K562 (cell line): ENCODE data around the gene FIGNL1. TPM values are rescaled to one million over a fixed set of nuclear protein-coding genes. Genes with fewer than 3 reads are reported as not detected.

Experiments
- ATF6 ChIP-seq: sonication (generic); formaldehyde crosslinking; IDR thresholded peaks from 2 replicates; pipeline ENCODE4 v1.4.0; 2020; ENCODE audit warnings: mild to moderate bottlenecking, missing genetic modification reagents
- ATF7 ChIP-seq: fragments of 450-650 bp; IDR thresholded peaks from 2 replicates; pipeline ENCODE4 v1.7.1; 2014; ENCODE audit warnings: mild to moderate bottlenecking, moderate library complexity
- ETS2 ChIP-seq: IDR thresholded peaks from 2 replicates; pipeline ENCODE4 v1.6.1; 2016; ENCODE audit warnings: borderline replicate concordance, missing genetic modification characterization, mild to moderate bottlenecking, moderate library complexity, missing compliant biosample characterization; ENCODE audit not compliant: poor library complexity, severe bottlenecking
- NFIX ChIP-seq: fragments of 250-450 bp; sonication (Bioruptor Pico); IDR thresholded peaks from 2 replicates; pipeline ENCODE4 v1.4.0; 2020; ENCODE audit warnings: low read depth, mild to moderate bottlenecking, moderate library complexity
- SMC3 ChIP-seq: conservative IDR thresholded peaks from 2 replicates; pipeline ENCODE4 v1.6.1; 2011; ENCODE audit warnings: low read depth, low read length, improper control_type of control experiment; ENCODE audit not compliant: insufficient read depth
- ZFX ChIP-seq: sonication (generic); formaldehyde crosslinking; IDR thresholded peaks from 2 replicates; pipeline ENCODE4 v1.8.0; 2022; ENCODE audit warnings: mild to moderate bottlenecking, missing genetic modification reagents, moderate library complexity
- ZNF224 ChIP-seq: sonication (generic); formaldehyde crosslinking; IDR thresholded peaks from 2 replicates; pipeline ENCODE4 v1.8.0; 2022; ENCODE audit warnings: mild to moderate bottlenecking, missing genetic modification reagents
- ZNF277 ChIP-seq: fragments of 250-450 bp; sonication (Bioruptor Pico); IDR thresholded peaks from 2 replicates; pipeline ENCODE4 v1.8.0; 2022; ENCODE audit warnings: inconsistent platforms, mild to moderate bottlenecking, moderate library complexity, borderline replicate concordance
- ZNF280B ChIP-seq: fragments of 250-450 bp; sonication (Bioruptor Pico); IDR thresholded peaks from 2 replicates; pipeline ENCODE4 v1.5.1; 2021; ENCODE audit warnings: mild to moderate bottlenecking
- ZNF398 ChIP-seq: fragments of 250-450 bp; sonication (Bioruptor Pico); IDR thresholded peaks from 2 replicates; pipeline ENCODE4 v1.8.0; 2021; ENCODE audit warnings: moderate library complexity, mild to moderate bottlenecking, inconsistent platforms
- ZNF449 ChIP-seq: fragments of 250-450 bp; sonication (Bioruptor Pico); IDR thresholded peaks from 2 replicates; pipeline ENCODE4 v1.8.0; 2022; ENCODE audit warnings: moderate library complexity, mild to moderate bottlenecking, inconsistent platforms
- ZNF655 ChIP-seq: fragments of 250-450 bp; sonication (Bioruptor Pico); IDR thresholded peaks from 2 replicates; pipeline ENCODE4 v1.5.0; 2021
- polyA plus RNA-seq, 8 experiments: library from polyadenylated mRNA; depleted of rRNA in 4 of 8; stranded (reverse) in 5 of 8; unstranded in 3 of 8; fragments of >200 nt; fragmentation: Nextera tagmentation in 2 of 8; fragmentation: Illumina TruSeq in 1 of 8; extraction: Ambion mirVana in 2 of 8; extraction: Trizol in 1 of 8; gene quantifications; 2 replicates each; pipeline versions ENCODE4 v1.2.1 to v1.2.3, GENCODE V29; 2011 to 2014; ENCODE audit warnings: inconsistent platforms in 1 of 8, missing spikeins in 1 of 8
- total RNA-seq, 7 experiments: library from RNA; depleted of rRNA in 6 of 7; stranded (reverse); fragments of >200 nt in 6 of 7; fragmentation: Illumina TruSeq in 2 of 7; extraction: Trizol in 2 of 7; gene quantifications; 2 replicates each; pipeline versions ENCODE4 v1.2.1 to v1.2.3, GENCODE V29; 2011 to 2021; ENCODE audit warnings: low replicate concordance in 1 of 7

The FIGNL1 gene
- total and polyA plus RNA-seq, 9 of the 15 experiments (the other 6 are each of a cell fraction or from before 2014, with no cell fraction given) = 15.5 to 48.3 (median 27.6) TPM

GRCh38 chr7:50467817-50468610 is 17.9 kb upstream of the FIGNL1 start (continued):
- TF ChIP-seq ZNF449 = no peak
- TF ChIP-seq NFIX = no peak
- TF ChIP-seq SMC3 = peak; percentile 97
- TF ChIP-seq ZNF655 (CRISPR knock-in tag) = no peak
- no peak for TF ChIP-seq ETS2 (tag)
- peak; percentile 42; the same call in 1 of the 2 replicates for TF ChIP-seq ATF7
- TF ChIP-seq ZNF277 (CRISPR knock-in tag) = no peak
- no peak for TF ChIP-seq ZFX
- no peak for TF ChIP-seq ZNF224 (CRISPR knock-in tag)
- no peak for TF ChIP-seq ZNF280B
- no peak for TF ChIP-seq ZNF398
- TF ChIP-seq ATF6 (CRISPR knock-in tag) = no peak
